Panc1 (cell line): Measurements from ENCODE around the gene LMAN2L. TPM values are rescaled to one million over a fixed set of nuclear protein-coding genes. Genes with fewer than 3 reads are reported as not detected.

ENCODE experiments used
- ATAC-seq: fragments of 200-7000 bp; cut with Tn5 transposase; 2 replicates; pipeline ENCODE4 v1.9.1; 2020; ENCODE audit warnings: mild to moderate bottlenecking, moderate library complexity
- BruUV-seq: library from RNA; stranded (reverse); fragments of 400-500 nt; replicated peaks from 2 replicates; lab custom pipeline; 2021; lab: Mats Ljungman, UMichigan
- CTCF ChIA-PET: fragments of 300-600 bp; sonication (Branson Sonifier 250); formaldehyde crosslinking; loops from one replicate; lab custom pipeline; 2022; ENCODE audit warnings: antibody characterized with exemption; lab: Charles Lee
- POLR2A ChIA-PET: fragments of 300-600 bp; sonication (Branson Sonifier 250); formaldehyde crosslinking; loops from one replicate; lab custom pipeline; 2022; ENCODE audit warnings: antibody characterized with exemption; lab: Charles Lee
- DNase-seq: peaks from one replicate; pipeline ENCODE4 v3.0.0-alpha.2; 2010; ENCODE audit warnings: low read depth, low spot score
- H3K27ac ChIP-seq: 2 replicates; pipeline ENCODE4 v1.5.1; 2011; ENCODE audit warnings: mild to moderate bottlenecking, low read length, inconsistent platforms
- H3K27me3 ChIP-seq: fragments of 200-500 bp; sonication (Bioruptor generic); 2 replicates; pipeline ENCODE4 v1.6.0; 2014; ENCODE audit warnings: low read length, inconsistent platforms; ENCODE audit not compliant: control insufficient read depth, insufficient read depth
- H3K36me3 ChIP-seq: fragments of 200-500 bp; sonication (Bioruptor generic); 2 replicates; pipeline ENCODE4 v1.5.1; 2014; ENCODE audit warnings: inconsistent platforms, mild to moderate bottlenecking, low read length, moderate library complexity; ENCODE audit not compliant: control insufficient read depth, insufficient read depth
- H3K4me1 ChIP-seq: 2 replicates; pipeline ENCODE4 v1.5.1; 2011; ENCODE audit warnings: inconsistent platforms, mild to moderate bottlenecking, low read length, moderate library complexity; ENCODE audit not compliant: control insufficient read depth, insufficient read depth
- H3K4me3 ChIP-seq, 2 experiments: 2 replicates each; pipeline ENCODE4 v1.5.1; 2011 to 2012; ENCODE audit warnings: low read depth in 2 of 2, low read length in 2 of 2, mild to moderate bottlenecking in 2 of 2, inconsistent platforms in 1 of 2, moderate library complexity in 1 of 2
- H3K9me3 ChIP-seq: fragments of 200-500 bp; sonication (Bioruptor generic); 2 replicates; pipeline ENCODE4 v1.5.1; 2014; ENCODE audit warnings: low read depth, mild to moderate bottlenecking, inconsistent platforms, low read length, moderate library complexity; ENCODE audit not compliant: control insufficient read depth, insufficient read depth
- POLR2AphosphoS5 ChIP-seq: IDR thresholded peaks from 2 replicates; pipeline ENCODE4 v1.6.1; 2012; ENCODE audit warnings: mild to moderate bottlenecking, low read depth, low read length, moderate library complexity
- REST ChIP-seq, 2 experiments: IDR thresholded peaks; 2 replicates each; pipeline ENCODE4 v1.6.1; 2011 to 2012; ENCODE audit warnings: low read depth in 2 of 2, control low read depth in 1 of 2, low read length in 1 of 2, mild to moderate bottlenecking in 1 of 2, moderate library complexity in 1 of 2; ENCODE audit not compliant: insufficient read depth in 1 of 2
- SIN3A ChIP-seq: IDR thresholded peaks from 2 replicates; pipeline ENCODE4 v1.6.1; 2012; ENCODE audit warnings: low read depth, mild to moderate bottlenecking, low read length, moderate library complexity, borderline replicate concordance; ENCODE audit not compliant: insufficient read depth
- TCF7L2 ChIP-seq: IDR thresholded peaks from 2 replicates; pipeline ENCODE4 v1.6.1; 2011; ENCODE audit warnings: mild to moderate bottlenecking, low read depth, low read length, inconsistent platforms
- in situ Hi-C: cut with HindIII; loops from 2 replicates; pipeline ENCODE4 v1.10.0; 2016; ENCODE audit warnings: low sequenced_read_pairs, low pct_unique_long_range_greater_than_20kb
- intact Hi-C: fragments of 100-400 bp; cut with micrococcal nuclease; formaldehyde crosslinking; loops from one replicate; pipeline ENCODE4 v1.10.0; 2022; ENCODE audit not compliant: unreplicated experiment
- total RNA-seq: library from RNA; stranded (reverse); gene quantifications from one replicate; pipeline ENCODE4 v1.2.1, GENCODE V29; 2021; ENCODE audit not compliant: unreplicated experiment
- TF ChIP-seq, protein P1 (sequence below): fragments of 450-650 bp; IDR thresholded peaks from 2 replicates; pipeline ENCODE4 v1.5.1; 2017; ENCODE audit warnings: mild to moderate bottlenecking

The LMAN2L gene
- total RNA-seq, 1 experiment from 2014 or later: 31.5 TPM

DNA sequence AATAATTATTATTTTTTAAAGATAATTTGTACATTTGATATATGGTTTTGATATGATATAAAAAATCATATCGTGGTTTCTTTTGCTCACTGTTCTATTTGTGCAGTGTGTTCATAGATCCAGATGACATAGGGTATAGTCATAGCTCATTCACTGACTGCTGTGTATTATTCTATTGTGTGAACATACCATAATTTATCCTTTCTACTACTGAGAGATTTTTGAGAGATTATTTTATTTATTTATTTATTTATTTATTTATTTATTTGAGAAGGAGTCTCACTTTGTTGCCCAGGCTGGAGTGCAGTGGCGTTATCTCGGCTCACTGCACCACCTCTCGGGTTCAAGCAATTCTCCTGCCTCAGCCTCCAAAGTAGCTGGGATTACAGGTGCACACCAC lies 58.3 kb downstream of the LMAN2L start:
- no peaks in the 10 kb centered on the region for H3K9me3 ChIP-seq
- no TSS peak for BruUV-seq
- no peak for TF ChIP-seq TCF7L2
- TF ChIP-seq REST (IDR thresholded peaks at IDR 0.05; ENCODE audit: insufficient read depth in 1 of 2, low read depth in 2 of 2, low read length in 1 of 2): no peak
- no peak for TF ChIP-seq POLR2AphosphoS5
- TF ChIP-seq, protein P1, sequence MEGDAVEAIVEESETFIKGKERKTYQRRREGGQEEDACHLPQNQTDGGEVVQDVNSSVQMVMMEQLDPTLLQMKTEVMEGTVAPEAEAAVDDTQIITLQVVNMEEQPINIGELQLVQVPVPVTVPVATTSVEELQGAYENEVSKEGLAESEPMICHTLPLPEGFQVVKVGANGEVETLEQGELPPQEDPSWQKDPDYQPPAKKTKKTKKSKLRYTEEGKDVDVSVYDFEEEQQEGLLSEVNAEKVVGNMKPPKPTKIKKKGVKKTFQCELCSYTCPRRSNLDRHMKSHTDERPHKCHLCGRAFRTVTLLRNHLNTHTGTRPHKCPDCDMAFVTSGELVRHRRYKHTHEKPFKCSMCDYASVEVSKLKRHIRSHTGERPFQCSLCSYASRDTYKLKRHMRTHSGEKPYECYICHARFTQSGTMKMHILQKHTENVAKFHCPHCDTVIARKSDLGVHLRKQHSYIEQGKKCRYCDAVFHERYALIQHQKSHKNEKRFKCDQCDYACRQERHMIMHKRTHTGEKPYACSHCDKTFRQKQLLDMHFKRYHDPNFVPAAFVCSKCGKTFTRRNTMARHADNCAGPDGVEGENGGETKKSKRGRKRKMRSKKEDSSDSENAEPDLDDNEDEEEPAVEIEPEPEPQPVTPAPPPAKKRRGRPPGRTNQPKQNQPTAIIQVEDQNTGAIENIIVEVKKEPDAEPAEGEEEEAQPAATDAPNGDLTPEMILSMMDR: no peak
- TF ChIP-seq SIN3A: no peak
- peaks cover 13% of the 10 kb centered on the region for H3K4me1 ChIP-seq
- in situ Hi-C loops: no loop called here
- H3K36me3 ChIP-seq: no peaks in the 10 kb centered on the region
- POLR2A ChIA-PET: no interaction called here
- no peaks in the 10 kb centered on the region; the same call in 1 of the 2 replicates for H3K27me3 ChIP-seq
- intact Hi-C loops: no loop called here
- no peak for ATAC-seq
- H3K27ac ChIP-seq: no peak overlapping the region
- no peak overlapping the region for H3K4me3 ChIP-seq
- CTCF ChIA-PET: no interaction called here
- DNase-seq: no peak

DNA sequence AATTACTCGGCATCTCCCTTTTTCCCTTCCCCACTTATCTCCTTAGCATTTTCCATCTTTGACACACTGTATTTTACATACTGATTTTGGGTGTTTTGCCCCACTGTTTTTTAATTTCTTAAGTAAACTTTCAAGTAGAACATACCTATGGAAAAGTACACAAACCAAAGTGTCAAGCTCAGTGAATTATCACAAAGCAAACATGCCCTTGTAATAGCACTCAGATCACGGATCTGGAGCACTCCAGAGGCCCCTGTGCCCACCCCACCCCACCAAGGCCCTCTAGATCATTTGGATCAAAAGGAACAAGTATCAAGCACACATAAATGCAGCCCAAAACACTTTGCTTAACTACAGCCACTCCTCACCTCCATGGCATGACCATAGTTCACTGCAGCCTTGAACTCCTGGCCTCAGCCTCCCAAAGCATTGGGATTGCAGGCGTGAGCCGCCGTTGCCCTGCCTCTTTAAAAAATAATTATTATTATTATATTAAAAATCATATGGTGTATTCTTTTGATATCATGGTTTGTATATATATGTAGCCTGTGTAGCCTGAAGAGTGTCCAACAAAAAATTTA lies 59.2 kb downstream of the LMAN2L start:
- no TSS peak for BruUV-seq
- ATAC-seq (no peak), DNase-seq (no peak)
- intact Hi-C loops: no loop called here
- no peak for TF ChIP-seq REST (IDR thresholded peaks at IDR 0.05; ENCODE audit: insufficient read depth in 1 of 2, low read depth in 2 of 2, low read length in 1 of 2)
- no peak for TF ChIP-seq TCF7L2
- H3K9me3 ChIP-seq: no peaks in the 10 kb centered on the region
- POLR2A ChIA-PET: no interaction called here
- H3K4me1 ChIP-seq: peaks cover 13% of the 10 kb centered on the region
- no peak overlapping the region for H3K27ac ChIP-seq
- in situ Hi-C loops: no loop called here
- H3K4me3 ChIP-seq: no peak overlapping the region
- H3K36me3 ChIP-seq: no peaks in the 10 kb centered on the region
- no peaks in the 10 kb centered on the region; the same call in 1 of the 2 replicates for H3K27me3 ChIP-seq
- CTCF ChIA-PET: no interaction called here
